Panc1 (cell line): ENCODE data around the gene TULP4. TPM values are rescaled to one million over a fixed set of nuclear protein-coding genes. Genes with fewer than 3 reads are reported as not detected.

Experiments
- ATAC-seq: fragments of 200-7000 bp; cut with Tn5 transposase; 2 replicates; pipeline ENCODE4 v1.9.1; 2020; ENCODE audit warnings: mild to moderate bottlenecking, moderate library complexity
- BruUV-seq: library from RNA; stranded (reverse); fragments of 400-500 nt; replicated peaks from 2 replicates; lab custom pipeline; 2021; lab: Mats Ljungman, UMichigan
- CTCF ChIA-PET: fragments of 300-600 bp; sonication (Branson Sonifier 250); formaldehyde crosslinking; loops from one replicate; lab custom pipeline; 2022; ENCODE audit warnings: antibody characterized with exemption; lab: Charles Lee
- POLR2A ChIA-PET: fragments of 300-600 bp; sonication (Branson Sonifier 250); formaldehyde crosslinking; loops from one replicate; lab custom pipeline; 2022; ENCODE audit warnings: antibody characterized with exemption; lab: Charles Lee
- DNase-seq: peaks from one replicate; pipeline ENCODE4 v3.0.0-alpha.2; 2010; ENCODE audit warnings: low read depth, low spot score
- H3K27ac ChIP-seq: 2 replicates; pipeline ENCODE4 v1.5.1; 2011; ENCODE audit warnings: mild to moderate bottlenecking, low read length, inconsistent platforms
- H3K27me3 ChIP-seq: fragments of 200-500 bp; sonication (Bioruptor generic); 2 replicates; pipeline ENCODE4 v1.6.0; 2014; ENCODE audit warnings: low read length, inconsistent platforms; ENCODE audit not compliant: control insufficient read depth, insufficient read depth
- H3K36me3 ChIP-seq: fragments of 200-500 bp; sonication (Bioruptor generic); 2 replicates; pipeline ENCODE4 v1.5.1; 2014; ENCODE audit warnings: inconsistent platforms, mild to moderate bottlenecking, low read length, moderate library complexity; ENCODE audit not compliant: control insufficient read depth, insufficient read depth
- H3K4me1 ChIP-seq: 2 replicates; pipeline ENCODE4 v1.5.1; 2011; ENCODE audit warnings: inconsistent platforms, mild to moderate bottlenecking, low read length, moderate library complexity; ENCODE audit not compliant: control insufficient read depth, insufficient read depth
- H3K4me3 ChIP-seq, 2 experiments: 2 replicates each; pipeline ENCODE4 v1.5.1; 2011 to 2012; ENCODE audit warnings: low read depth in 2 of 2, low read length in 2 of 2, mild to moderate bottlenecking in 2 of 2, inconsistent platforms in 1 of 2, moderate library complexity in 1 of 2
- H3K9me3 ChIP-seq: fragments of 200-500 bp; sonication (Bioruptor generic); 2 replicates; pipeline ENCODE4 v1.5.1; 2014; ENCODE audit warnings: low read depth, mild to moderate bottlenecking, inconsistent platforms, low read length, moderate library complexity; ENCODE audit not compliant: control insufficient read depth, insufficient read depth
- CTCF ChIP-seq: fragments of 450-650 bp; IDR thresholded peaks from 2 replicates; pipeline ENCODE4 v1.5.1; 2017; ENCODE audit warnings: mild to moderate bottlenecking
- POLR2AphosphoS5 ChIP-seq: IDR thresholded peaks from 2 replicates; pipeline ENCODE4 v1.6.1; 2012; ENCODE audit warnings: mild to moderate bottlenecking, low read depth, low read length, moderate library complexity
- REST ChIP-seq, 2 experiments: IDR thresholded peaks; 2 replicates each; pipeline ENCODE4 v1.6.1; 2011 to 2012; ENCODE audit warnings: low read depth in 2 of 2, control low read depth in 1 of 2, low read length in 1 of 2, mild to moderate bottlenecking in 1 of 2, moderate library complexity in 1 of 2; ENCODE audit not compliant: insufficient read depth in 1 of 2
- SIN3A ChIP-seq: IDR thresholded peaks from 2 replicates; pipeline ENCODE4 v1.6.1; 2012; ENCODE audit warnings: low read depth, mild to moderate bottlenecking, low read length, moderate library complexity, borderline replicate concordance; ENCODE audit not compliant: insufficient read depth
- TCF7L2 ChIP-seq: IDR thresholded peaks from 2 replicates; pipeline ENCODE4 v1.6.1; 2011; ENCODE audit warnings: mild to moderate bottlenecking, low read depth, low read length, inconsistent platforms
- in situ Hi-C: cut with HindIII; loops from 2 replicates; pipeline ENCODE4 v1.10.0; 2016; ENCODE audit warnings: low sequenced_read_pairs, low pct_unique_long_range_greater_than_20kb
- intact Hi-C: fragments of 100-400 bp; cut with micrococcal nuclease; formaldehyde crosslinking; loops from one replicate; pipeline ENCODE4 v1.10.0; 2022; ENCODE audit not compliant: unreplicated experiment
- total RNA-seq: library from RNA; stranded (reverse); gene quantifications from one replicate; pipeline ENCODE4 v1.2.1, GENCODE V29; 2021; ENCODE audit not compliant: unreplicated experiment

The TULP4 gene
- total RNA-seq, 1 experiment from 2014 or later = 105 TPM

- H3K4me3 ChIP-seq = no peak overlapping the region
- in situ Hi-C loops = no loop called here
- no TSS peak for BruUV-seq
- DNase-seq = no peak
- ChIA-PET CTCF (no interaction called here), POLR2A (no interaction called here)
- H3K9me3 ChIP-seq = no peaks in the 10 kb centered on the region
- intact Hi-C loops = no loop called here
- no peaks in the 10 kb centered on the region for H3K27me3 ChIP-seq
- peaks cover 3% of the 10 kb centered on the region; the same call in 1 of the 2 replicates for H3K4me1 ChIP-seq
- ATAC-seq = no peak
- no peak for TF ChIP-seq REST (IDR thresholded peaks at IDR 0.05; ENCODE audit: insufficient read depth in 1 of 2, low read depth in 2 of 2, low read length in 1 of 2)
- TF ChIP-seq CTCF = no peak
- TF ChIP-seq SIN3A = no peak
- no peak for TF ChIP-seq TCF7L2
- TF ChIP-seq POLR2AphosphoS5 = no peak
- no peak overlapping the region for H3K27ac ChIP-seq
- H3K36me3 ChIP-seq = no peaks in the 10 kb centered on the region
These were observed 97.2 kb downstream of the TULP4 start for GRCh38 chr6:158409451-158409850.

- Histone ChIP-seq H3K9me3 (no peaks in the 10 kb centered on the region), H3K4me3 (no peak overlapping the region), H3K36me3 (no peaks in the 10 kb centered on the region), H3K27me3 (no peaks in the 10 kb centered on the region), H3K4me1 (peaks cover under 1% of the 10 kb centered on the region; the same call in 1 of the 2 replicates), H3K27ac (no peak overlapping the region)
- TF ChIP-seq POLR2AphosphoS5 (no peak), REST (IDR thresholded peaks at IDR 0.05; ENCODE audit: insufficient read depth in 1 of 2, low read depth in 2 of 2, low read length in 1 of 2) (no peak), CTCF (no peak), SIN3A (no peak), TCF7L2 (no peak)
- DNase-seq (no peak), ATAC-seq (no peak)
- ChIA-PET POLR2A (no interaction called here), CTCF (interaction anchor here (0.6 kb wide), 1 partner anchor 197 kb away, joined by 3 read pairs; no protein-coding TSS in a partner anchor)
- intact Hi-C loops = no loop called here
- in situ Hi-C loops = no loop called here
- BruUV-seq = no TSS peak
These were observed 98.5 kb downstream of the TULP4 start for GRCh38 chr6:158410784-158411183.
